Tibial nerve (tissue), 4 donors: Measurements from ENCODE around the gene DBNDD2.

ENCODE experiments used
- CTCF ChIP-seq, 5 experiments: fragments of 200-600 bp in 3 of 5; fragments of 450-650 bp in 2 of 5; sonication (generic) in 3 of 5; IDR thresholded peaks; one replicate each; pipeline ENCODE4 v1.5.1; 2016 to 2019; ENCODE audit warnings: antibody characterized with exemption in 5 of 5, mild to moderate bottlenecking in 3 of 5, moderate library complexity in 2 of 5
- EP300 ChIP-seq, 2 donors: sonication (generic); formaldehyde crosslinking; IDR thresholded peaks; one replicate each; pipeline ENCODE4 v1.6.1; 2017; ENCODE audit warnings: antibody characterized with exemption in 2 of 2, mild to moderate bottlenecking in 1 of 2
- POLR2A ChIP-seq, 2 donors: fragments of 450-650 bp; IDR thresholded peaks; one replicate each; pipeline ENCODE4 v1.6.1; 2017; ENCODE audit warnings: antibody characterized with exemption in 2 of 2, mild to moderate bottlenecking in 2 of 2, moderate library complexity in 2 of 2

- TF ChIP-seq CTCF (IDR thresholded peaks at IDR 0.05) (no peak), POLR2A (IDR thresholded peaks at IDR 0.05) (no peak), EP300 (IDR thresholded peaks at IDR 0.05) (no peak)
These were observed at the start of gene DBNDD2 for GRCh38 chr20:45407783-45408645.
